GM23338 (cell line): Measurements from ENCODE around the gene E4F1. TPM values are rescaled to one million over a fixed set of nuclear protein-coding genes. Genes with fewer than 3 reads are reported as not detected.

Experiments used
- ATAC-seq: fragments of 200-7000 bp; cut with Tn5 transposase; 3 replicates; pipeline ENCODE4 v1.9.1; 2020
- DNase-seq: peaks from one replicate; pipeline ENCODE4 v3.0.0-alpha.2; 2015; ENCODE audit warnings: low spot score
- H2AFZ ChIP-seq: fragments of 200-600 bp; sonication (generic); 2 replicates; pipeline ENCODE4 v1.8.0; 2016; ENCODE audit warnings: antibody characterized with exemption, mild to moderate bottlenecking, moderate library complexity
- H3F3A ChIP-seq: fragments of 200-600 bp; sonication (generic); replicated peaks from 2 replicates; pipeline ENCODE4 v1.8.0; 2017; ENCODE audit warnings: antibody characterized with exemption, mixed run types, low read depth
- H3K27ac ChIP-seq: fragments of 200-600 bp; sonication (generic); 2 replicates; pipeline ENCODE4 v1.6.1; 2016; ENCODE audit warnings: low read depth
- H3K27me3 ChIP-seq: fragments of 200-600 bp; sonication (generic); 2 replicates; pipeline ENCODE4 v1.8.0; 2016; ENCODE audit warnings: mild to moderate bottlenecking, mixed run types, moderate library complexity; ENCODE audit not compliant: insufficient read depth
- H3K36me3 ChIP-seq: fragments of 200-600 bp; sonication (generic); 2 replicates; pipeline ENCODE4 v1.8.0; 2016; ENCODE audit warnings: mild to moderate bottlenecking; ENCODE audit not compliant: insufficient read depth
- H3K4me1 ChIP-seq: fragments of 200-600 bp; sonication (generic); 2 replicates; pipeline ENCODE4 v1.8.0; 2016; ENCODE audit warnings: mild to moderate bottlenecking, moderate library complexity; ENCODE audit not compliant: insufficient read depth
- H3K4me2 ChIP-seq: fragments of 200-600 bp; sonication (generic); 2 replicates; pipeline ENCODE4 v1.7.1; 2017; ENCODE audit warnings: mixed run types
- H3K4me3 ChIP-seq: fragments of 200-600 bp; sonication (generic); 2 replicates; pipeline ENCODE4 v1.6.1; 2016; ENCODE audit warnings: mixed run types
- H3K79me2 ChIP-seq: fragments of 200-600 bp; sonication (generic); replicated peaks from 2 replicates; pipeline ENCODE4 v1.8.0; 2017; ENCODE audit warnings: mild to moderate bottlenecking; ENCODE audit not compliant: insufficient read depth
- H3K9me2 ChIP-seq: fragments of 200-600 bp; sonication (generic); 2 replicates; pipeline ENCODE4 v1.8.0; 2017; ENCODE audit not compliant: insufficient read depth
- H4K20me1 ChIP-seq: fragments of 200-600 bp; sonication (generic); replicated peaks from 2 replicates; pipeline ENCODE4 v1.8.0; 2017; ENCODE audit warnings: mild to moderate bottlenecking; ENCODE audit not compliant: insufficient read depth
- H3K27ac Mint-ChIP-seq: 2 replicates; pipeline ENCODE4 v1.8.0; 2020; ENCODE audit warnings: inconsistent platforms, mild to moderate bottlenecking, moderate library complexity, mixed read lengths
- H3K27me3 Mint-ChIP-seq: 3 replicates; pipeline ENCODE4 v1.8.0; 2022; ENCODE audit warnings: low read depth, mild to moderate bottlenecking, moderate library complexity, mixed read lengths, inconsistent platforms; ENCODE audit not compliant: insufficient read depth, poor library complexity
- H3K36me3 Mint-ChIP-seq: 3 replicates; pipeline ENCODE4 v1.8.0; 2021; ENCODE audit warnings: low read depth, mild to moderate bottlenecking, inconsistent platforms, moderate library complexity, mixed read lengths
- H3K4me1 Mint-ChIP-seq: 3 replicates; pipeline ENCODE4 v1.8.0; 2020; ENCODE audit warnings: mild to moderate bottlenecking, inconsistent platforms, mixed read lengths
- H3K4me3 Mint-ChIP-seq: 3 replicates; pipeline ENCODE4 v1.8.0; 2021; ENCODE audit warnings: moderate library complexity, mild to moderate bottlenecking, inconsistent platforms, mixed read lengths
- H3K9me3 Mint-ChIP-seq: 3 replicates; pipeline ENCODE4 v1.8.0; 2020; ENCODE audit warnings: moderate library complexity, mild to moderate bottlenecking, inconsistent platforms, mixed read lengths
- CREB1 ChIP-seq: fragments of 250-450 bp; sonication (Bioruptor Pico); IDR thresholded peaks from 2 replicates; pipeline ENCODE4 v1.5.0; 2020; ENCODE audit warnings: low read depth, mild to moderate bottlenecking, moderate library complexity
- EZH2 ChIP-seq: fragments of 200-600 bp; sonication (generic); IDR thresholded peaks from one replicate; pipeline ENCODE4 v1.8.0; 2017; ENCODE audit warnings: antibody characterized with exemption, mild to moderate bottlenecking, low read depth; ENCODE audit not compliant: unreplicated experiment
- EZH2phosphoT487 ChIP-seq: fragments of 200-600 bp; sonication (generic); IDR thresholded peaks from one replicate; pipeline ENCODE4 v1.8.1; 2018; ENCODE audit warnings: antibody characterized with exemption; ENCODE audit not compliant: unreplicated experiment
- JUNB ChIP-seq: IDR thresholded peaks from one replicate; pipeline ENCODE4 v1.6.1; 2016; ENCODE audit warnings: antibody characterized with exemption; ENCODE audit not compliant: unreplicated experiment
- NANOG ChIP-seq: IDR thresholded peaks from 2 replicates; pipeline ENCODE4 v1.6.1; 2016; ENCODE audit warnings: antibody characterized with exemption, borderline replicate concordance
- POLR2AphosphoS5 ChIP-seq: IDR thresholded peaks from 2 replicates; pipeline ENCODE4 v1.6.1; 2016; ENCODE audit warnings: antibody characterized with exemption, low read depth
- ZNF114 ChIP-seq: fragments of 250-450 bp; sonication (Bioruptor Pico); IDR thresholded peaks from 2 replicates; pipeline ENCODE4 v1.5.0; 2020; ENCODE audit warnings: mild to moderate bottlenecking, moderate library complexity
- polyA plus RNA-seq: library from polyadenylated mRNA; unstranded; fragments of >200 nt; fragmentation: Nextera tagmentation; extraction: Ambion mirVana; gene quantifications from 2 replicates; pipeline ENCODE4 v1.2.1, GENCODE V29; 2016
- total RNA-seq: library from RNA; depleted of rRNA; stranded (reverse); fragments of >200 nt; shearing (Covaris generic); gene quantifications from 2 replicates; pipeline ENCODE4 v1.2.3, GENCODE V29; 2014
- TF ChIP-seq, protein P1 (sequence below): fragments of 250-450 bp; sonication (Bioruptor Pico); IDR thresholded peaks from 2 replicates; pipeline ENCODE4 v1.5.0; 2020; ENCODE audit warnings: mild to moderate bottlenecking, moderate library complexity
- TF ChIP-seq, protein P2 (sequence below): IDR thresholded peaks from 2 replicates; pipeline ENCODE4 v1.6.1; 2016; ENCODE audit warnings: antibody characterized with exemption

Gene E4F1
- total and polyA plus RNA-seq, 2 experiments from 2014 or later: 22.6 to 45.5 TPM

DNA sequence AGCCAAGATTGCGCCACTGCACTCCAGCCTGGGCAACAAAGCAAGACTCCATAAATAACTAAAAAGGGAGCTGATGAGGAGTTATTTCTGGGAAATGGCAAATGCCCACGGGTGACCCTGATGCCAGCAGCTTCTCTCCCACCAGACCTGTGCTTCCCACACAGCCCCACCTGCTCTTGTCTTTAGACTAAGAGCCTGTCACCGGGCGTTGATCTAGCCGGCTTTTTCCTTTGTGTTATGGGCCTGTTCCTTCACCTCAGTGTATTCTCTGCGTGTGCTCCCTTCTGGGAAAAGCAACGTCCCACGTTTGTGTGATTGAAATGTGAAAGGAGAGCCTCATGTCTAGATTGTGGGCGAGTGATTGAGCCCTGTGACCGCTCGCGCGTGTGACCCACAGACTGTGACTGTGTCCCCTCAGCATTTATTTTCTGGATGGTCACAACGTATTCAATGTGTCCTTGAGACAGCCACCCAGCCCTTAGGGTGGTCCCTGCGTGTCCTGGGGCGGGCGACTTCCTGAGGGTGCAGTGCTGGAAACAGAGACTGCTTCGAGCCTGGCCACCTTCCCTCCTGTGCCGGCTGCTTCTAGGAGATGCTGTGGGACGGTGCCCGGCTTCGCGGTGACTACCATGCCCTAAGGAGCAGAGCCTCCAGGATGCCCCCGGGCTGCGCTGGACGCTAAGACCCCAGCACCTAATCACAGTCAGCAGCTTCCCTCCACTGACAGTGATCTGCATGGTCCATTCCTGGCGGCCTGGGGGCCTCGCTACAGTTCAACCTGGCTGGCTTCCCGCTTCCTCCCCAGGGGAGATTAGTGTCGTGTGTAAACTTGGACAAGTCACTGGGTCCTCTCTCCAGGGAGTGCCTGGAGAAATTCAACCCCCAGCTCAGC is 52.3 kb downstream of the E4F1 start (continued):
- TF ChIP-seq, protein P1, sequence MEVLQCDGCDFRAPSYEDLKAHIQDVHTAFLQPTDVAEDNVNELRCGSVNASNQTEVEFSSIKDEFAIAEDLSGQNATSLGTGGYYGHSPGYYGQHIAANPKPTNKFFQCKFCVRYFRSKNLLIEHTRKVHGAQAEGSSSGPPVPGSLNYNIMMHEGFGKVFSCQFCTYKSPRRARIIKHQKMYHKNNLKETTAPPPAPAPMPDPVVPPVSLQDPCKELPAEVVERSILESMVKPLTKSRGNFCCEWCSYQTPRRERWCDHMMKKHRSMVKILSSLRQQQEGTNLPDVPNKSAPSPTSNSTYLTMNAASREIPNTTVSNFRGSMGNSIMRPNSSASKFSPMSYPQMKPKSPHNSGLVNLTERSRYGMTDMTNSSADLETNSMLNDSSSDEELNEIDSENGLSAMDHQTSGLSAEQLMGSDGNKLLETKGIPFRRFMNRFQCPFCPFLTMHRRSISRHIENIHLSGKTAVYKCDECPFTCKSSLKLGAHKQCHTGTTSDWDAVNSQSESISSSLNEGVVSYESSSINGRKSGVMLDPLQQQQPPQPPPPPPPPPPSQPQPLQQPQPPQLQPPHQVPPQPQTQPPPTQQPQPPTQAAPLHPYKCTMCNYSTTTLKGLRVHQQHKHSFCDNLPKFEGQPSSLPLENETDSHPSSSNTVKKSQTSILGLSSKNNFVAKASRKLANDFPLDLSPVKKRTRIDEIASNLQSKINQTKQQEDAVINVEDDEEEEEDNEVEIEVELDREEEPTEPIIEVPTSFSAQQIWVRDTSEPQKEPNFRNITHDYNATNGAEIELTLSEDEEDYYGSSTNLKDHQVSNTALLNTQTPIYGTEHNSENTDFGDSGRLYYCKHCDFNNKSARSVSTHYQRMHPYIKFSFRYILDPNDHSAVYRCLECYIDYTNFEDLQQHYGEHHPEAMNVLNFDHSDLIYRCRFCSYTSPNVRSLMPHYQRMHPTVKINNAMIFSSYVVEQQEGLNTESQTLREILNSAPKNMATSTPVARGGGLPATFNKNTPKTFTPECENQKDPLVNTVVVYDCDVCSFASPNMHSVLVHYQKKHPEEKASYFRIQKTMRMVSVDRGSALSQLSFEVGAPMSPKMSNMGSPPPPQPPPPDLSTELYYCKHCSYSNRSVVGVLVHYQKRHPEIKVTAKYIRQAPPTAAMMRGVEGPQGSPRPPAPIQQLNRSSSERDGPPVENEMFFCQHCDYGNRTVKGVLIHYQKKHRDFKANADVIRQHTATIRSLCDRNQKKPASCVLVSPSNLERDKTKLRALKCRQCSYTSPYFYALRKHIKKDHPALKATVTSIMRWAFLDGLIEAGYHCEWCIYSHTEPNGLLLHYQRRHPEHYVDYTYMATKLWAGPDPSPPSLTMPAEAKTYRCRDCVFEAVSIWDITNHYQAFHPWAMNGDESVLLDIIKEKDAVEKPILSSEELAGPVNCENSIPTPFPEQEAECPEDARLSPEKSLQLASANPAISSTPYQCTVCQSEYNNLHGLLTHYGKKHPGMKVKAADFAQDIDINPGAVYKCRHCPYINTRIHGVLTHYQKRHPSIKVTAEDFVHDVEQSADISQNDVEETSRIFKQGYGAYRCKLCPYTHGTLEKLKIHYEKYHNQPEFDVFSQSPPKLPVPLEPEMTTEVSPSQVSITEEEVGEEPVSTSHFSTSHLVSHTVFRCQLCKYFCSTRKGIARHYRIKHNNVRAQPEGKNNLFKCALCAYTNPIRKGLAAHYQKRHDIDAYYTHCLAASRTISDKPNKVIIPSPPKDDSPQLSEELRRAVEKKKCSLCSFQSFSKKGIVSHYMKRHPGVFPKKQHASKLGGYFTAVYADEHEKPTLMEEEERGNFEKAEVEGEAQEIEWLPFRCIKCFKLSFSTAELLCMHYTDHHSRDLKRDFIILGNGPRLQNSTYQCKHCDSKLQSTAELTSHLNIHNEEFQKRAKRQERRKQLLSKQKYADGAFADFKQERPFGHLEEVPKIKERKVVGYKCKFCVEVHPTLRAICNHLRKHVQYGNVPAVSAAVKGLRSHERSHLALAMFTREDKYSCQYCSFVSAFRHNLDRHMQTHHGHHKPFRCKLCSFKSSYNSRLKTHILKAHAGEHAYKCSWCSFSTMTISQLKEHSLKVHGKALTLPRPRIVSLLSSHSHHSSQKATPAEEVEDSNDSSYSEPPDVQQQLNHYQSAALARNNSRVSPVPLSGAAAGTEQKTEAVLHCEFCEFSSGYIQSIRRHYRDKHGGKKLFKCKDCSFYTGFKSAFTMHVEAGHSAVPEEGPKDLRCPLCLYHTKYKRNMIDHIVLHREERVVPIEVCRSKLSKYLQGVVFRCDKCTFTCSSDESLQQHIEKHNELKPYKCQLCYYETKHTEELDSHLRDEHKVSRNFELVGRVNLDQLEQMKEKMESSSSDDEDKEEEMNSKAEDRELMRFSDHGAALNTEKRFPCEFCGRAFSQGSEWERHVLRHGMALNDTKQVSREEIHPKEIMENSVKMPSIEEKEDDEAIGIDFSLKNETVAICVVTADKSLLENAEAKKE: no peak
- no peak for TF ChIP-seq ZNF114

DNA sequence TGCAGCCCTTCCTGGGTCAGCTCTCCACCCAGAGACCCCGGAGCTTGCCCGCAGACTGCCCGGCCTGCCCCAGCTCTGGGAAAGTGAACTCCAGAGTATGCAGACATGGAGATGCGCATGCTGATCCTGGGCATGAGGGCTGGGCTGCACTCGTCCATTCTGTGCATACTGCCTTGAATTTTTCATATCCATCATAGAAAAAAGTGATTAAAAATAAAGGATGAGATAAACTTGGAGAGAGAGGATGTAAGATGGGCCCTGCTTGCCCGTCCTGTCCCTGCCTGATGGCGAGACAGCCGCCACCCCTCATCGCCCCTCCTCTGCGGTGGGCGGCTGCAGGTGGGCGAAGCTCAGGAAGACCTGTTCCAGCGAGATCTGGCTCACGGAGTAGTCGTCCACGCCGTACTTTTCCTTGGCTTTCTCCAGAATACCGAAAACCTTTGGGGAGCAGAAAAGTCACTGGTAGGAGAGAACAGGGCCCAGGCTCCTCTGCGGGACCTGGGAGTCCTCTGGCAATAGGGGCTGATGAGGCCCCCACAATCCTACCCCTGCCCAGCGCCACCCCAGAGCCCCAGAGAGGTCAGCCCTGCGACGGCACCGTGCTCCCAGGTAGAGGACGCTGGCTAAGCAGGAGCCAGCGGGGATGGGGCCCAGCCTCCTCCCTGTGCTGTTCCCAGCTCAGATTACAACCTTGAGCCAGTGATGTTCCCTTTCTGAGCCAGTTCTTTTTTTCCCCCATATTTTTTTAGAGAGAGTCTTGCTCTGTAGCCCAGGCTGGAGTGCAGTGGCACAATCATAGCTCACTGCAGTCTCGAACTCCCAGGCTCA is 53.2 kb downstream of the E4F1 start:
- no peaks in the 10 kb centered on the region for H3K36me3 ChIP-seq
- Mint-ChIP-seq H3K27me3 (peaks cover 11% of the 10 kb centered on the region), H3K27ac (no peak overlapping the region), H3K4me1 (peaks cover 8% of the 10 kb centered on the region; the same call in 2 of the 3 replicates), H3K9me3 (no peaks in the 10 kb centered on the region), H3K4me3 (no peak overlapping the region; the same call in 2 of the 3 replicates), H3K36me3 (no peaks in the 10 kb centered on the region; the same call in 2 of the 3 replicates)
- DNase-seq (no peak), ATAC-seq (peak; percentile 53)
- H3K27me3 ChIP-seq: no peaks in the 10 kb centered on the region
- H3K9me2 ChIP-seq: no peaks in the 10 kb centered on the region
- no peaks in the 10 kb centered on the region for H3K79me2 ChIP-seq
- H2AFZ ChIP-seq: no peak overlapping the region
- no peaks in the 10 kb centered on the region for H3F3A ChIP-seq
- no peak overlapping the region for H3K4me2 ChIP-seq
- H3K4me3 ChIP-seq: no peak overlapping the region
- H3K4me1 ChIP-seq: no peaks in the 10 kb centered on the region
- H3K27ac ChIP-seq: no peak overlapping the region
- no peaks in the 10 kb centered on the region for H4K20me1 ChIP-seq
- no peak for TF ChIP-seq EZH2phosphoT487
- TF ChIP-seq, protein P2, sequence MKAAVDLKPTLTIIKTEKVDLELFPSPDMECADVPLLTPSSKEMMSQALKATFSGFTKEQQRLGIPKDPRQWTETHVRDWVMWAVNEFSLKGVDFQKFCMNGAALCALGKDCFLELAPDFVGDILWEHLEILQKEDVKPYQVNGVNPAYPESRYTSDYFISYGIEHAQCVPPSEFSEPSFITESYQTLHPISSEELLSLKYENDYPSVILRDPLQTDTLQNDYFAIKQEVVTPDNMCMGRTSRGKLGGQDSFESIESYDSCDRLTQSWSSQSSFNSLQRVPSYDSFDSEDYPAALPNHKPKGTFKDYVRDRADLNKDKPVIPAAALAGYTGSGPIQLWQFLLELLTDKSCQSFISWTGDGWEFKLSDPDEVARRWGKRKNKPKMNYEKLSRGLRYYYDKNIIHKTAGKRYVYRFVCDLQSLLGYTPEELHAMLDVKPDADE: no peak
- no peak for TF ChIP-seq POLR2AphosphoS5
- TF ChIP-seq ZNF114: no peak
- no peak for TF ChIP-seq JUNB
- TF ChIP-seq CREB1 (CRISPR knock-in tag): no peak
- TF ChIP-seq NANOG: no peak
- TF ChIP-seq EZH2: no peak
